OCI-M2 (cell line): Measurements from ENCODE around the gene CHST9.
"Not testable (repeated sequence)": the region's sequence is repeated elsewhere in the genome, so short reads cannot be mapped to it uniquely, and the experiment has no call there.

Experiments
- DNase-seq: peaks from one replicate; lab custom pipeline; 2025; ENCODE audit not compliant: unreplicated experiment; lab: John Stamatoyannopoulos, UW

CHST9 gene

GRCh38 chr18:27008575-27008974 lies 176.5 kb downstream of the CHST9 start:
- no peak for DNase-seq

- DNase-seq, result no peak
These were observed 177.2 kb downstream of the CHST9 start for GRCh38 chr18:27007880-27008279.

GRCh38 chr18:27005589-27005988 lies 179.5 kb downstream of the CHST9 start:
- no peak for DNase-seq

- DNase-seq, result no peak
These were observed 180.9 kb downstream of the CHST9 start for GRCh38 chr18:27004056-27004829.

GRCh38 chr18:26999797-27000196 lies 185.3 kb downstream of the CHST9 start:
- DNase-seq, result no peak

GRCh38 chr18:26993568-26993967 lies 191.5 kb downstream of the CHST9 start:
- no peak for DNase-seq

- no peak for DNase-seq
These were observed 192.2 kb downstream of the CHST9 start for GRCh38 chr18:26992926-26993325.

GRCh38 chr18:26989842-26990241 lies 195.3 kb downstream of the CHST9 start:
- DNase-seq, result no peak

GRCh38 chr18:26981360-26982082 lies 203.6 kb downstream of the CHST9 start:
- no peak for DNase-seq

- no peak for DNase-seq
These were observed 206.2 kb downstream of the CHST9 start for GRCh38 chr18:26978812-26979341.

GRCh38 chr18:26977781-26978180 lies 207.3 kb downstream of the CHST9 start:
- DNase-seq, result no peak

- no peak for DNase-seq
These were observed 208.9 kb downstream of the CHST9 start for GRCh38 chr18:26976206-26976605.

- not testable (repeated sequence) for DNase-seq
These were observed 212.6 kb downstream of the CHST9 start for GRCh38 chr18:26972549-26972948.

GRCh38 chr18:26971409-26971808 lies 213.7 kb downstream of the CHST9 start:
- no peak for DNase-seq

GRCh38 chr18:26970637-26971036 lies 214.5 kb downstream of the CHST9 start:
- no peak for DNase-seq

GRCh38 chr18:26965206-26965605 lies 219.9 kb downstream of the CHST9 start:
- no peak for DNase-seq

- DNase-seq, result no peak
These were observed 221.8 kb downstream of the CHST9 start for GRCh38 chr18:26963292-26963691.

- no peak for DNase-seq
These were observed 223.3 kb downstream of the CHST9 start for GRCh38 chr18:26961839-26962238.

GRCh38 chr18:26960911-26961310 lies 224.2 kb downstream of the CHST9 start:
- no peak for DNase-seq

- no peak for DNase-seq
These were observed 228.2 kb downstream of the CHST9 start for GRCh38 chr18:26956863-26957262.

GRCh38 chr18:26948703-26949102 lies 236.4 kb downstream of the CHST9 start:
- DNase-seq, result no peak

- DNase-seq, result no peak
These were observed 241.2 kb downstream of the CHST9 start for GRCh38 chr18:26943906-26944305.
